Tibial artery (tissue), 4 donors: ENCODE data around the gene REM1.

ENCODE experiments used
- DNase-seq, 2 donors: peaks; one replicate each; pipeline ENCODE4 v3.0.0-alpha.2; 2019
- H3K27ac ChIP-seq, 2 donors: fragments of 200-600 bp; sonication (generic) in 1 of 2; 1 replicate in 1 of 2; 2 replicates in 1 of 2; pipeline ENCODE4 v1.5.1; 2018 to 2019; ENCODE audit warnings: mild to moderate bottlenecking in 1 of 2
- H3K27me3 ChIP-seq, 2 donors: fragments of 200-600 bp; sonication (generic) in 1 of 2; one replicate each; pipeline versions ENCODE4 v1.5.1 to v1.6.0; 2016 to 2019
- H3K36me3 ChIP-seq, 3 donors: fragments of 200-600 bp; sonication (generic) in 2 of 3; one replicate each; pipeline ENCODE4 v1.5.1; 2016 to 2019; ENCODE audit warnings: mild to moderate bottlenecking in 2 of 3
- H3K4me1 ChIP-seq, 4 donors: fragments of 200-600 bp; sonication (generic) in 2 of 4; 1 replicate in 3 of 4; 2 replicates in 1 of 4; pipeline ENCODE4 v1.5.1; 2016 to 2019
- H3K4me3 ChIP-seq, 2 donors: fragments of 200-600 bp; sonication (generic) in 1 of 2; 1 replicate in 1 of 2; 2 replicates in 1 of 2; pipeline ENCODE4 v1.5.1; 2018 to 2019; ENCODE audit warnings: mild to moderate bottlenecking in 2 of 2
- H3K9me3 ChIP-seq, 3 donors: fragments of 200-600 bp; sonication (generic) in 1 of 3; one replicate each; pipeline ENCODE4 v1.5.1; 2016 to 2019
- intact Hi-C: fragments of 100-400 bp; cut with DNase I; formaldehyde crosslinking; loops from one replicate; pipeline ENCODE4 v1.15.0; 2023; ENCODE audit warnings: low total_unique reads
- TF ChIP-seq, protein P1 (sequence below), 2 experiments: fragments of 200-600 bp in 1 of 2; fragments of 450-650 bp in 1 of 2; IDR thresholded peaks; one replicate each; pipeline ENCODE4 v1.5.1; 2017 to 2019; ENCODE audit warnings: antibody characterized with exemption in 2 of 2, mild to moderate bottlenecking in 1 of 2, moderate library complexity in 1 of 2

REM1 gene

DNA sequence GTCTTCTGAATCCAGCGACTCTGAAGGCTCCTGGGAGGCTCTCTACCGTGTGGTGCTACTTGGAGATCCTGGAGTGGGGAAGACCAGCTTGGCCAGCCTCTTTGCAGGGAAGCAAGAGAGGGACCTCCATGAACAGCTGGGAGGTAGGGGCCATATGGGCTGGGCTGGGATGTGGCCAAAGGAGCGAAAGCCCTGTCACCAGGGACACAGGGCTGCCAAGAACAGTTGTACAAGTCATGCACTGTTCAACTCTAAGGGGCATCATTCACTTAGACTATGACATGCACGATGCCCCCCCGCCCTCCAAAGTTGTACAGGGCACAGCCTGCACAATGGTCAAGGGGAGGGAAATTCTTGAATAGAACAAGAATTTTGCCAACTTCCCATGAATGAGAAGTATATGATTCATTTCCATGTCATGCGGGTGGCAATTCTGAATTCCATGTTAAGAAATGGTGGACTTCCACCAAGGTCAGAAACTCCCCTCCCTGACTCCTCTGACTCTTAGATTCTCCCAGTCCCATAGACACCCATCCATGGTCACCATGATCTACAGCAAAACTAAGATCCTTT is 1.6 kb downstream of the REM1 start:
- peak overlapping the region in 1 of 2 donors; percentile 82 for H3K27ac ChIP-seq

DNA sequence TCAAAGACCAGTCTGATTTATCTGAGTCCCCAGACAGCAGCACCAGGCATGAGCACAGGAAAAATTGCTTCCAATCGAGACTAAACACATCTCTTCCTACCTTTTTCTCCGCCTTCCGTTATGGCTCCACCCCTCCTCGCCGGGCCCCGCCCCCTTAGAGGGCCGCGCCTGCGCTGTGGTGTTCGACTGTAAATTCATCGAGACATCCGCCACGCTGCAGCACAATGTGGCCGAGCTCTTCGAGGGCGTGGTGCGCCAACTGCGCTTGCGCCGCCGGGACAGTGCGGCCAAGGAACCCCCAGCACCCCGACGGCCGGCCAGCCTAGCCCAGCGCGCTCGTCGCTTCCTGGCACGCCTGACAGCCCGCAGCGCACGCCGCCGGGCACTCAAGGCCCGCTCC is 8.9 kb downstream of the REM1 start:
- Histone ChIP-seq H3K4me3 (no peak overlapping the region), H3K9me3 (no peaks in the 10 kb centered on the region), H3K27me3 (no peaks in the 10 kb centered on the region), H3K36me3 (no peaks in the 10 kb centered on the region), H3K27ac (peak overlapping the region in 1 of 2 donors; percentile 84), H3K4me1 (peaks cover 0 to 22% (median 7%) of the 10 kb centered on the region in 4 donors)
- TF ChIP-seq, protein P1, sequence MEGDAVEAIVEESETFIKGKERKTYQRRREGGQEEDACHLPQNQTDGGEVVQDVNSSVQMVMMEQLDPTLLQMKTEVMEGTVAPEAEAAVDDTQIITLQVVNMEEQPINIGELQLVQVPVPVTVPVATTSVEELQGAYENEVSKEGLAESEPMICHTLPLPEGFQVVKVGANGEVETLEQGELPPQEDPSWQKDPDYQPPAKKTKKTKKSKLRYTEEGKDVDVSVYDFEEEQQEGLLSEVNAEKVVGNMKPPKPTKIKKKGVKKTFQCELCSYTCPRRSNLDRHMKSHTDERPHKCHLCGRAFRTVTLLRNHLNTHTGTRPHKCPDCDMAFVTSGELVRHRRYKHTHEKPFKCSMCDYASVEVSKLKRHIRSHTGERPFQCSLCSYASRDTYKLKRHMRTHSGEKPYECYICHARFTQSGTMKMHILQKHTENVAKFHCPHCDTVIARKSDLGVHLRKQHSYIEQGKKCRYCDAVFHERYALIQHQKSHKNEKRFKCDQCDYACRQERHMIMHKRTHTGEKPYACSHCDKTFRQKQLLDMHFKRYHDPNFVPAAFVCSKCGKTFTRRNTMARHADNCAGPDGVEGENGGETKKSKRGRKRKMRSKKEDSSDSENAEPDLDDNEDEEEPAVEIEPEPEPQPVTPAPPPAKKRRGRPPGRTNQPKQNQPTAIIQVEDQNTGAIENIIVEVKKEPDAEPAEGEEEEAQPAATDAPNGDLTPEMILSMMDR (IDR thresholded peaks at IDR 0.05): no peak
- DNase-seq: no peak
- intact Hi-C loops: no loop called here

More for the DNA sequence above, 1.6 kb downstream of the REM1 start:
- no peaks in the 10 kb centered on the region for H3K27me3 ChIP-seq
- no peak for DNase-seq
- no peaks in the 10 kb centered on the region for H3K9me3 ChIP-seq
- intact Hi-C loops: no loop called here
- TF ChIP-seq, protein P1 (IDR thresholded peaks at IDR 0.05): no peak
- H3K4me3 ChIP-seq: no peak overlapping the region
- peaks cover 0 to 29% (median 19%) of the 10 kb centered on the region in 4 donors for H3K4me1 ChIP-seq
- H3K36me3 ChIP-seq: no peaks in the 10 kb centered on the region

DNA sequence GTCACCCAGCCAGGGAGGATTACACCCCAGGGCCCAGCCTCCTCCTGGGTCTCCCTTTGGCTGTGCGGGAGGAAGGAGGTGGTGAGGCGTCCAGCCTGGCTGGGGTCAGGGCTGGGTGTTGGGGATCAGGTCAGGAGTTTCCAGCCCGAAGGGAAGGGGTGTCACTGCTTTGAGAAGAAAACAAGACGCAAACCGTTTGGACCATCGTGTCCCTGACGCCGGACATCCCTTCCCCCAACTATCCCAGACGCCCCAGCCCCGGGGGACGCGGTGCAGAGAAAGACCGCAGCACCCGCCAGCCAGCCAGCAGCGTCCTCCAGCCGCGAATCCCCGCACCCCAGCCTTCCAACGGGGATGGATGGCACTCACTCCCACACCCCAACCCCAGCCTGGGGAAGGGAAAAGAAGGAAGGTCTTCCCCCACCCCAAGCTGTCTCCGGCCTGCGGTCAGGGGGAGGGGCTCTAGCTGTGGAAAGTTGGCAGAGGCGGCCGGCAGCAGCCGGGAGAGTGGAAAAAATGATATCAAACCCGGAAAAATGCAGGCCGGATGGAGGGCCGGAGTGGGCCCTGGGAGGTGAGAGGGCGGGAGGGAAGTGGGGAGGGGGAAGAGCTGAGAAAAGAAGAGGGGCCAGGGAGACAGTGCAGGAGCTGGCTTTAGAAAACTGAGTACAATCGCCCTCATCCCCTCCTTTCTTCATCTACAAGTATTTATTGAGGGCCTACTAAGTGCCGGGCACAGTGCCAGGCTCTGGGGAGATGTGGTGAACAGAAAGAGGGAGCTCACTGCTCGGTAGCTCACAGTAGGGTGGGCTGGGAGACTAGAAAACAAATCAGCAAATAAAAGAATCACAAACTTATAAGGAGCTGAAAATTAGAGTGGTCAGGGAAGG is 10.6 kb downstream of the REM1 start:
- Histone ChIP-seq H3K36me3 (no peaks in the 10 kb centered on the region), H3K27me3 (no peaks in the 10 kb centered on the region), H3K9me3 (no peaks in the 10 kb centered on the region), H3K4me1 (peaks cover 0 to 22% (median 7%) of the 10 kb centered on the region in 4 donors), H3K27ac (peak overlapping the region; percentile 70 to 84), H3K4me3 (peak overlapping the region; percentile 36 to 48)
- TF ChIP-seq, protein P1 (IDR thresholded peaks at IDR 0.05): no peak
- peak; percentile 60 to 82 for DNase-seq
- intact Hi-C loops: no loop called here

DNA sequence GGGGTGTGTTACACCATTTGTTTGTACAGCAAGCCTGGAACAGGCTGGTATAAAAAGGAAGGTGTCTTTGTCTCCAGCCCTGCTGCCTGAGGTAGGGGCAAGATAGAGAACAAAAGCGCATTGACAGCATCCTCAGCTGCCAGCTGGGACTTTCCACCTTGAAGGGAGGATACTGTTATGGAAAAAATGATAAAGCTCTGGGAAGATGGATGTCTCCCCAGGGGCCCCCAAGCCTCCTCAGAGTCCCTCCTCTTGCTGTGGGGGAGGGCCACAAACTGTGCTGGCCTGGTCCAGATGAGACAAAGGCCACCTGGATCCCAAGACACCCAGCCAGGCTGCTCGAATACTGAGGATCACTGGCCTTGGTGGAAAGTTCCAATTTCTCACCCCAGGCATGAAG is 13.0 kb downstream of the REM1 start:
- Histone ChIP-seq H3K36me3 (no peaks in the 10 kb centered on the region), H3K9me3 (no peaks in the 10 kb centered on the region), H3K27ac (no peak overlapping the region), H3K4me1 (peaks cover 0 to 22% (median 7%) of the 10 kb centered on the region in 4 donors), H3K27me3 (no peaks in the 10 kb centered on the region), H3K4me3 (no peak overlapping the region)
- no peak for DNase-seq
- TF ChIP-seq, protein P1 (IDR thresholded peaks at IDR 0.05): no peak
- intact Hi-C loops: no loop called here

DNA sequence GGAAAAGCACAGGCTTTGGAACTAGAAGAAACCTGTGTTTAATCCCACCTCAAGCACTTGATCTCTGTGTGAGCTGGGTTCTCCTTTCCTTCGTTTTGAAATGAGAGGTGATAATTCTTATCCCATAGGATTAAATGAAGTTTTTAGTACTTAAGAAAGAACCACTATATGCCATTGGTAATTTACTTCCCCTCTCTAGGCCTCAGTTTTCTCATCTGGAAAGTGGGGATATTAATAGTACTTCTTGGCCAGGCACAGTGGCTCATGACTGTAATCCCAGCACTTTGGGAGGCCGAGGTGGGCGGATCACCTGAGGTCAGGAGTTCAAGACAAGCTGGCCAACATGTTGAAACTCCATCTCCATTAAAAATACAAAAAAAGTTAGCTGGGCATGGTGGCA is 14.1 kb downstream of the REM1 start:
- no peaks in the 10 kb centered on the region for H3K27me3 ChIP-seq
- TF ChIP-seq, protein P1 (IDR thresholded peaks at IDR 0.05): no peak
- no peaks in the 10 kb centered on the region for H3K9me3 ChIP-seq
- H3K4me1 ChIP-seq: peaks cover 0 to 22% (median 7%) of the 10 kb centered on the region in 4 donors
- intact Hi-C loops: no loop called here
- H3K4me3 ChIP-seq: no peak overlapping the region
- no peak for DNase-seq
- no peaks in the 10 kb centered on the region for H3K36me3 ChIP-seq
- H3K27ac ChIP-seq: no peak overlapping the region
